ENCODE results near the gene SGIP1.
"Not testable (repeated sequence)": the region's sequence is repeated elsewhere in the genome, so short reads cannot be mapped to it uniquely, and the experiment has no call there.

SGIP1 gene

GRCh38 chr1:66769512-66770229 lies 235.7 kb downstream of the SGIP1 start:
- DNase-seq (ENCODE audit: low read depth): no peak

GRCh38 chr1:66770240-66770639 lies 236.3 kb downstream of the SGIP1 start:
- DNase-seq (ENCODE audit: low read depth): no peak

DNA sequence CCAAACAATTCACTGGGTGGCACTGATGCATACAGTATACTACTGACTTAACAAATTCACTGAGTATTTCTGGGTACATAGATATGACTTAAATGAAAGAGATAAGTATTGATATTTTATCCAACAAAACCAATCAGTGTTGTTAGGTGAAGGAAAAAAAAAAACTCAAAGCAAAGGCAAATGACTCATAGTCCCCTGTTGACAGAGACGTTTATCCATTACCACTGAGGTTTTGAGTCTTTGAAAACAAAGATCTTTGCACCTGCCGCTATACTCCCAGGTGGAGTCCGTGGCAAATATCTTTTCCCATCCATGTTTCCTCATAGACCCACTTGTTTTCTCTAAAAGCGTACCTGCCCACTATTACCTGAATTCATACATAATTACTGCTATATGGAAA lies 236.7 kb downstream of the SGIP1 start:
- no peak for DNase-seq (ENCODE audit: low read depth)

GRCh38 chr1:66773227-66773626 lies 239.3 kb downstream of the SGIP1 start:
- no peak for DNase-seq (ENCODE audit: low read depth)

- DNase-seq (ENCODE audit: low read depth): no peak
These were observed 240.5 kb downstream of the SGIP1 start for GRCh38 chr1:66774438-66774837.

- DNase-seq (ENCODE audit: low read depth): no peak
These were observed 241.7 kb downstream of the SGIP1 start for GRCh38 chr1:66775646-66776045.

GRCh38 chr1:66777831-66778230 lies 243.9 kb downstream of the SGIP1 start:
- no peak for DNase-seq (ENCODE audit: low read depth)

DNA sequence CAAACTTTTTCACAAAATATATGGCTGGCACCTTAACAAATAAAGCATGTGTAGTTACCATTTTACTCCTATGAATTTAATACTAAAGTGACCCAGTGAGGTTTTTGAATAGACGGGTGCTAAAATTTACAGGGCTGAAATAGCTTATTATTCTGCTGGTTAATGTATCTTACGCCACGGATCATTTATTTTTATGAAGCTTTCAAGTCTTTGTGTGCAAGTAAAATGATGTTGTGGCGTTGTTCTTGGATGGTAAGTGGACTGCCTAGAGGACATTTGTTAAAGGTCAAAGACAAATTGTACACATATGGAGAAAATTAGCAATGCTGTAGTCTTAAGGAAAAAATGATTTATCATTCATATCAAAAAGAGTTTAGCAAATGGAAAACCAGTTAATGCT lies 244.3 kb downstream of the SGIP1 start:
- no peak for DNase-seq (ENCODE audit: low read depth)

GRCh38 chr1:66778969-66779368 lies 245.0 kb downstream of the SGIP1 start:
- DNase-seq (ENCODE audit: low read depth): no peak

- no peak for DNase-seq (ENCODE audit: low read depth)
These were observed 245.6 kb downstream of the SGIP1 start for GRCh38 chr1:66779475-66780078.

DNA sequence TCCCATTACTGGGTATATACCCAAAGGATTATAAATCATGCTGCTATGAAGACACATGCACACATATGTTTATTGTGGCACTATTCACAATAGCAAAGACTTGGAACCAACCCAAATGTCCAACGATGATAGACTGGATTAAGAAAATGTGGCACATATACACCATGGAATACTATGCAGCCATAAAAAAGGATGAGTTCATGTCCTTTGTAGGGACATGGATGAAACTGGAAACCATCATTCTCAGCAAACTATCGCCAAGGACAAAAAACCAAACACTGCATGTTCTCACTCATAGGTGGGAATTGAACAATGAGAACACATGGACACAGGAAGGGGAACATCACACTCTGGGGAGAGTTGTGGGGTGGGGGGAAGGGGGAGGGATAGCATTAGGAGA lies 251.8 kb downstream of the SGIP1 start:
- DNase-seq (ENCODE audit: low read depth): not testable (repeated sequence)

DNA sequence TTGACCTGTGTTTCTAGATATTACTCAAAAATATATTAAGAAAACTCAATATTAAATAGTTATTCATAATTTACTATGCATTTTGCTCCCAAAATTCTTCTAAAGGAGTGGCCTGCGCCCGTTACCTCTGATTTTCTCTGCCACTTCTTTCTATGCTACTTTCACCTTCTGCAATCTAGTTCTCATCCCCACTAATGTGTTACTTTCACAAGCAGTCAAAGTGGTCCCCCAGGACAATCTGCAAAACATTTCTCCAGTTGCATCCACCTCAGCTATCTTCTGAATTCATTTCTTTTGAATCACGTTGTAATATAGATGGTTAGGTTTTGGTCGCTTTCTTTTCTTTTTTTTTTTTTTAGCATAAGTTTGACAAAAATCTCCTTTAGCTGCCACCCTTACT lies 253.7 kb downstream of the SGIP1 start:
- no peak for DNase-seq (ENCODE audit: low read depth)

DNA sequence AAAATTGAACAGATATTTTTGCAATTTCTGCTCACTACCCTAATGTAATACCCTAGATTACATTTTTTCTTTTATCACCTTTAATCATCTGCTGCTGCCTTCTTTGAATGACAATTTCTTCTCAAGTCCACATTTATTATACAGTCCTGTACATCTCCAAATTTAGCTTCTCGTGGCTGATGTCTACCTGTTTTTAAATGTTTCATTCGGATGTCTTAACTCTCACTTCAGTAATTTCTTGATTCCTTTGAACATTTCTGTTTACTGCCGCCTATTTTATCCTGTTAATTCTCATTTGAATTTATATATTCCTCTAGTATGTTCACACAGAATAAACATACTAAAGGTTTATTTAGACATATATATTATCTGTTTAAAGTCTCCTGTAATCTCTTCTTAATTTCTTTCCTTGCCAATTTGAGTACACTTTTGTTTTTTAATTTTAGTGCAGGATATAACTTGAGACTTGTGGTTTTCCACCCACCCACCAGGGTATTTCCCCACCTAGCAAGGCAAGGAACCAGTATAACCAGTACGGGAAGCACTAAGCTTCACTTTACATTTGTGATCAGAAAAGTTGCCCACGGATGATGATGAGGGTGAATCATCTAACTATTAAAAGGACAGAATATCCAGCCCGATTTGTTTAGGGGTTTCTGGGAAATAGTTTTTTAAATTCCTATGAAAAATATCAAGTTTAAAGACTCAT lies 254.4 kb downstream of the SGIP1 start:
- DNase-seq (ENCODE audit: low read depth): peak; percentile 53

- no peak for DNase-seq (ENCODE audit: low read depth)
These were observed 258.0 kb downstream of the SGIP1 start for GRCh38 chr1:66791621-66792610.

DNA sequence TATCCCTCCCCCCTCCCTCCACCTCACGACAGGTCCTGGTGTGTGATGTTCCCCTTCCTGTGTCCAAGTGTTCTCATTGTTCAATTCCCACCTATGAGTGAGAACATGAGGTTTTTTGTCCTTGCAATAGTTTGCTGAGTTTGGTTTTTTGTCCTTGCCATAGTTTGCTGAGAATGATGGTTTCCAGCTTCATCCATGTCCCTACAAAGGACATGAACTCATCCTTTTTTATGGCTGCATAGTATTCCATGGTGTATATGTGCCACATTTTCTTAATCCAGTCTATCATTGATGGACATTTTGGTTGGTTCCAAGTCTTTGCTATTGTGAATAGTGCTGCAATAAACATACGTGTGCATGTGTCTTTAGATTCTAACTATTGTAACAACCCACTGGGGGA lies 261.9 kb downstream of the SGIP1 start:
- DNase-seq (ENCODE audit: low read depth): not testable (repeated sequence)
